Activated T-helper 1 cell treated with anti-CD3 and anti-CD28 coated beads, Interleukin-12 subunit alpha, Interleukin-12 subunit beta, Interleukin-2, Interleukin-4 antibody, amounts not matched to agents 30 ng/mL and 10 ng/mL and 1 ng/mL, durations not matched to agents 14 hours and 24 hours and 36 hours (primary cell): ENCODE measurements around the gene FAM241B. TPM values are rescaled to one million over a fixed set of nuclear protein-coding genes. Genes with fewer than 3 reads are reported as not detected.

Experiments used
- DNase-seq: peaks from one replicate; pipeline ENCODE4 v3.0.0; 2021; ENCODE audit warnings: low spot score
- H3K27ac Mint-ChIP-seq: one replicate; pipeline ENCODE4 v1.8.0; 2021; ENCODE audit warnings: mild to moderate bottlenecking, mixed read lengths
- H3K27me3 Mint-ChIP-seq: one replicate; pipeline ENCODE4 v1.8.0; 2022; ENCODE audit warnings: mild to moderate bottlenecking, moderate library complexity, mixed read lengths; ENCODE audit not compliant: insufficient read depth
- H3K36me3 Mint-ChIP-seq: one replicate; pipeline ENCODE4 v1.8.0; 2021; ENCODE audit warnings: low read depth, mixed read lengths
- H3K4me1 Mint-ChIP-seq: one replicate; pipeline ENCODE4 v1.8.0; 2021; ENCODE audit warnings: low read depth, mixed read lengths
- H3K4me3 Mint-ChIP-seq: one replicate; pipeline ENCODE4 v1.8.0; 2021; ENCODE audit warnings: mild to moderate bottlenecking, moderate library complexity, mixed read lengths
- H3K9me3 Mint-ChIP-seq: one replicate; pipeline ENCODE4 v1.8.0; 2021; ENCODE audit warnings: mixed read lengths
- intact Hi-C: fragments of 100-400 bp; cut with micrococcal nuclease; formaldehyde crosslinking; loops from one replicate; pipeline ENCODE4 v1.15.1; 2024
- total RNA-seq: library from RNA; stranded (reverse); gene quantifications from 2 replicates; pipeline ENCODE4 v1.2.3, GENCODE V29; 2022

Gene FAM241B
- total RNA-seq, 1 donor from 2014 or later, result 10.9 TPM

- peaks cover 3% of the 10 kb centered on the region for H3K27me3 Mint-ChIP-seq
- no peaks in the 10 kb centered on the region for H3K9me3 Mint-ChIP-seq
- H3K27ac Mint-ChIP-seq, result no peak overlapping the region
- intact Hi-C loops, result no loop called here
- DNase-seq, result no peak
- H3K36me3 Mint-ChIP-seq, result peaks cover 6% of the 10 kb centered on the region
- H3K4me1 Mint-ChIP-seq, result no peaks in the 10 kb centered on the region
- no peak overlapping the region for H3K4me3 Mint-ChIP-seq
Measured at GRCh38 chr10:69636626-69637605, 6.9 kb downstream of the FAM241B start.

- peaks cover 3% of the 10 kb centered on the region for H3K27me3 Mint-ChIP-seq
- H3K9me3 Mint-ChIP-seq, result no peaks in the 10 kb centered on the region
- no peak for DNase-seq
- no peak overlapping the region for H3K4me3 Mint-ChIP-seq
- H3K27ac Mint-ChIP-seq, result no peak overlapping the region
- H3K4me1 Mint-ChIP-seq, result no peaks in the 10 kb centered on the region
- intact Hi-C loops, result loop anchor here (1.0 kb wide), 2 partner anchors 123 to 211 kb away; no protein-coding TSS in a partner anchor
- no peaks in the 10 kb centered on the region for H3K36me3 Mint-ChIP-seq
Measured at GRCh38 chr10:69638642-69639041, 8.6 kb downstream of the FAM241B start.

GRCh38 chr10:69639291-69640195 lies 9.5 kb downstream of the FAM241B start:
- intact Hi-C loops, result loop anchor here (1.0 to 10.0 kb wide), 3 partner anchors 124 to 275 kb away; no protein-coding TSS in a partner anchor
- Mint-ChIP-seq H3K9me3 (no peaks in the 10 kb centered on the region), H3K36me3 (no peaks in the 10 kb centered on the region), H3K27me3 (peaks cover 3% of the 10 kb centered on the region), H3K4me3 (no peak overlapping the region), H3K27ac (no peak overlapping the region), H3K4me1 (no peaks in the 10 kb centered on the region)
- DNase-seq, result peak; percentile 38

GRCh38 chr10:69640196-69640980 lies 10.3 kb downstream of the FAM241B start:
- intact Hi-C loops, result loop anchor here (10.0 kb wide), 1 partner anchor 274 kb away; no protein-coding TSS in a partner anchor
- Mint-ChIP-seq H3K4me3 (no peak overlapping the region), H3K36me3 (no peaks in the 10 kb centered on the region), H3K9me3 (no peaks in the 10 kb centered on the region), H3K4me1 (no peaks in the 10 kb centered on the region), H3K27me3 (peaks cover 3% of the 10 kb centered on the region), H3K27ac (no peak overlapping the region)
- DNase-seq, result no peak

- intact Hi-C loops, result loop anchor here (10.0 kb wide), 1 partner anchor 273 kb away; no protein-coding TSS in a partner anchor
Measured at GRCh38 chr10:69641261-69641980, 11.4 kb downstream of the FAM241B start.

GRCh38 chr10:69642747-69643146 lies 12.7 kb downstream of the FAM241B start:
- no peaks in the 10 kb centered on the region for H3K9me3 Mint-ChIP-seq
- no peaks in the 10 kb centered on the region for H3K36me3 Mint-ChIP-seq
- peaks cover 4% of the 10 kb centered on the region for H3K27me3 Mint-ChIP-seq
- no peaks in the 10 kb centered on the region for H3K4me1 Mint-ChIP-seq
- no peak for DNase-seq
- no peak overlapping the region for H3K4me3 Mint-ChIP-seq
- H3K27ac Mint-ChIP-seq, result no peak overlapping the region
- intact Hi-C loops, result loop anchor here (10.0 kb wide), 1 partner anchor 272 kb away; no protein-coding TSS in a partner anchor

More at GRCh38 chr10:69641261-69641980, 11.4 kb downstream of the FAM241B start:
- Mint-ChIP-seq H3K4me3 (no peak overlapping the region), H3K4me1 (no peaks in the 10 kb centered on the region), H3K27ac (no peak overlapping the region), H3K9me3 (no peaks in the 10 kb centered on the region), H3K36me3 (no peaks in the 10 kb centered on the region), H3K27me3 (peaks cover 4% of the 10 kb centered on the region)
- no peak for DNase-seq

GRCh38 chr10:69643779-69644657 lies 14.0 kb downstream of the FAM241B start:
- H3K9me3 Mint-ChIP-seq, result no peaks in the 10 kb centered on the region
- no peak overlapping the region for H3K27ac Mint-ChIP-seq
- H3K4me3 Mint-ChIP-seq, result no peak overlapping the region
- intact Hi-C loops, result loop anchor here (2.0 to 10.0 kb wide), 2 partner anchors 157 to 271 kb away; partner anchors contain the start of gene COL13A1
- no peaks in the 10 kb centered on the region for H3K4me1 Mint-ChIP-seq
- no peak for DNase-seq
- H3K27me3 Mint-ChIP-seq, result peaks cover 4% of the 10 kb centered on the region
- H3K36me3 Mint-ChIP-seq, result no peaks in the 10 kb centered on the region

GRCh38 chr10:69644658-69645295 lies 14.7 kb downstream of the FAM241B start:
- H3K27ac Mint-ChIP-seq, result no peak overlapping the region

GRCh38 chr10:69645296-69646184 lies 15.5 kb downstream of the FAM241B start:
- Mint-ChIP-seq H3K4me1 (peaks cover 3% of the 10 kb centered on the region), H3K27me3 (peaks cover 4% of the 10 kb centered on the region), H3K27ac (no peak overlapping the region), H3K9me3 (no peaks in the 10 kb centered on the region), H3K36me3 (no peaks in the 10 kb centered on the region), H3K4me3 (no peak overlapping the region)
- intact Hi-C loops, result loop anchor here (2.0 to 10.0 kb wide), 2 partner anchors 155 to 269 kb away; partner anchors contain the start of gene COL13A1
- DNase-seq, result no peak

More at GRCh38 chr10:69644658-69645295, 14.7 kb downstream of the FAM241B start:
- Mint-ChIP-seq H3K36me3 (no peaks in the 10 kb centered on the region), H3K4me1 (no peaks in the 10 kb centered on the region), H3K9me3 (no peaks in the 10 kb centered on the region), H3K27me3 (peaks cover 4% of the 10 kb centered on the region), H3K4me3 (no peak overlapping the region)
- no peak for DNase-seq
- intact Hi-C loops, result loop anchor here (2.0 to 10.0 kb wide), 2 partner anchors 156 to 270 kb away; partner anchors contain the start of gene COL13A1
